HepG2 (cell line): Measurements from ENCODE around the gene ZBTB7A. TPM values are rescaled to one million over a fixed set of nuclear protein-coding genes. Genes with fewer than 3 reads are reported as not detected.
A peak's percentile ranks its signal among the peaks of the same experiment; 100 is the strongest.

Experiments
- ATAC-seq: fragments of 200-7000 bp; cut with Tn5 transposase; 3 replicates; pipeline ENCODE4 v1.9.1; 2020; ENCODE audit warnings: mild to moderate bottlenecking, moderate library complexity
- BruUV-seq: library from RNA; stranded (reverse); fragments of 400-500 nt; replicated peaks from 2 replicates; lab custom pipeline; 2021; lab: Mats Ljungman, UMichigan
- CTCF ChIA-PET: fragments of 300-600 bp; formaldehyde crosslinking; extraction: SDS; loops from one replicate; lab custom pipeline; 2021; ENCODE audit warnings: low total read pairs, inconsistent platforms, low intra/inter-chr PET ratio; lab: Yijun Ruan, JAX
- POLR2A ChIA-PET: fragments of 350-600 bp; sonication (Branson Sonifier 250); formaldehyde crosslinking; loops from one replicate; lab custom pipeline; 2020; ENCODE audit warnings: antibody characterized with exemption, inconsistent platforms; lab: Yijun Ruan, JAX
- DNase-seq: peaks from one replicate; pipeline ENCODE4 v3.0.0-alpha.2; 2015; ENCODE audit warnings: low spot score
- FAIRE-seq: peaks from 3 replicates; lab custom pipeline; 2011; peaks lifted over from hg19 to GRCh38; lab: Jason Lieb, UNC
- H2AFZ ChIP-seq: one replicate; pipeline ENCODE4 v1.6.1; 2011; ENCODE audit warnings: low read length, inconsistent platforms
- H3K27ac ChIP-seq: fragments of 300-600 bp; 3 replicates; pipeline ENCODE4 v1.8.0; 2011; ENCODE audit warnings: mixed run types, mild to moderate bottlenecking, mixed read lengths, low read length, inconsistent platforms; ENCODE audit not compliant: insufficient read depth; ENCODE audit errors: extremely low read length
- H3K27me3 ChIP-seq, 2 experiments: fragments of 200-600 bp in 1 of 2; 2 replicates in 1 of 2; 3 replicates in 1 of 2; pipeline versions ENCODE4 v1.6.0 to v1.8.0; 2011; ENCODE audit warnings: low read length in 2 of 2, mild to moderate bottlenecking in 2 of 2, moderate library complexity in 2 of 2, inconsistent platforms in 1 of 2; ENCODE audit not compliant: insufficient read depth in 2 of 2, control insufficient read depth in 1 of 2
- H3K36me3 ChIP-seq, 2 experiments: fragments of 200-600 bp in 1 of 2; replicated peaks in 1 of 2; 2 replicates in 1 of 2; 3 replicates in 1 of 2; pipeline versions ENCODE4 v1.5.1 to v1.8.0; 2011; ENCODE audit warnings: low read length in 2 of 2, inconsistent platforms in 1 of 2; ENCODE audit not compliant: insufficient read depth in 2 of 2, control insufficient read depth in 1 of 2
- H3K4me1 ChIP-seq: 2 replicates; pipeline ENCODE4 v1.5.1; 2012; ENCODE audit warnings: low read length, inconsistent platforms; ENCODE audit not compliant: insufficient read depth
- H3K4me2 ChIP-seq: 2 replicates; pipeline ENCODE4 v1.6.0; 2011; ENCODE audit warnings: low read depth, low read length, inconsistent platforms
- H3K4me3 ChIP-seq, 3 experiments: fragments of 200-600 bp in 1 of 3; sonication (generic), shearing (Covaris generic) in 1 of 3; replicated peaks in 1 of 3; 2 replicates each; pipeline ENCODE4 v1.5.1; 2011 to 2016; ENCODE audit warnings: low read length in 3 of 3, inconsistent platforms in 2 of 3, low read depth in 2 of 3, mild to moderate bottlenecking in 2 of 3, control low read depth in 1 of 3, mixed read lengths in 1 of 3; ENCODE audit not compliant: insufficient read depth in 1 of 3
- H3K79me2 ChIP-seq: one replicate; pipeline ENCODE4 v1.6.1; 2011; ENCODE audit warnings: low read length, inconsistent platforms; ENCODE audit not compliant: insufficient read depth
- H3K9ac ChIP-seq: 2 replicates; pipeline ENCODE4 v1.6.0; 2011; ENCODE audit warnings: mild to moderate bottlenecking, low read depth, low read length, inconsistent platforms; ENCODE audit not compliant: insufficient read depth
- H3K9me3 ChIP-seq: 2 replicates; pipeline ENCODE4 v1.5.1; 2012; ENCODE audit warnings: mild to moderate bottlenecking, low read length
- H4K20me1 ChIP-seq: 2 replicates; pipeline ENCODE4 v1.6.0; 2011; ENCODE audit warnings: inconsistent platforms, mild to moderate bottlenecking, low read length, moderate library complexity; ENCODE audit not compliant: insufficient read depth
- RBFOX2 ChIP-seq: fragments of 200-400 bp; formaldehyde crosslinking; IDR thresholded peaks from 2 replicates; pipeline ENCODE4 v1.6.1; 2017; ENCODE audit warnings: low read depth, mild to moderate bottlenecking, low read length
- WGBS: methylation state at CpG from one replicate; pipeline ENCODE4 v1.1.6; 2017; ENCODE audit warnings: low lambda C conversion rate; 5-methylcytosine and 5-hydroxymethylcytosine counted together
- in situ Hi-C: cut with HindIII; loops from 2 replicates; pipeline ENCODE4 v1.10.0; 2017; ENCODE audit warnings: low pct_unique_long_range_greater_than_20kb; ENCODE audit not compliant: extremely low pct_ligation_motif_present
- intact Hi-C: fragments of 100-400 bp; cut with micrococcal nuclease; formaldehyde crosslinking; loops from one replicate; pipeline ENCODE4 v1.10.0; 2022; ENCODE audit not compliant: unreplicated experiment
- polyA plus RNA-seq, 8 experiments: library from polyadenylated mRNA; depleted of rRNA in 3 of 8; stranded (reverse) in 7 of 8; unstranded in 1 of 8; fragments of >200 nt; fragmentation: Illumina TruSeq in 4 of 8; extraction: Trizol in 4 of 8; gene quantifications; 2 replicates each; pipeline versions ENCODE4 v1.2.1 to v1.2.3, GENCODE V29; 2011 to 2016; ENCODE audit warnings: low read depth in 4 of 8, missing spikeins in 1 of 8, mixed read lengths in 1 of 8; ENCODE audit not compliant: insufficient read depth in 1 of 8
- total RNA-seq, 5 experiments: library from RNA; depleted of rRNA; stranded (reverse); fragments of >200 nt; fragmentation: Illumina TruSeq; extraction: Trizol; gene quantifications; 2 replicates each; pipeline ENCODE4 v1.2.3, GENCODE V29; 2016; ENCODE audit warnings: low read depth in 1 of 5
- TF ChIP-seq, protein P1 (sequence below): sonication (generic); formaldehyde crosslinking; IDR thresholded peaks from 2 replicates; pipeline ENCODE4 v1.5.0; 2020; ENCODE audit warnings: mild to moderate bottlenecking, missing genetic modification reagents, borderline replicate concordance

ZBTB7A gene
- total and polyA plus RNA-seq, 2 of the 13 experiments (the other 11 are each of a cell fraction or from before 2014, with no cell fraction given): 3.6 to 4.0 TPM

DNA sequence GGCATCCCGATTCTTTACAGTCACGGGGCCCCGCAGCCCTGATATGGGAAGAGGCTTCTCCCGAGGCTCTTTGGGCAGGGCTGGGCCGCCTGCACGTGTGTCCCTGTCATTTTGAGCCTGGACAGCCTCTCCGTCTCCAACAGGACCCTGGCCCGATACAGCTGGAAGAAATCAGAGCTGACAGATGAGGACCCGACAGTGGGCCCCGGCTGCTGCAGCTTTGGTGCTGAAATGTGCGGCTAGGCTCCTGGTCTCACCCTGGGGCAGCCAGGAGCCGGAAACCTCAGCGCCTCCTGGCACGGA is 55.9 kb downstream of the ZBTB7A start:
- H3K27me3 ChIP-seq: no peaks in the 10 kb centered on the region; a peak in 1 of 5 replicates
- H3K4me2 ChIP-seq: no peak overlapping the region
- H3K27ac ChIP-seq: no peak overlapping the region
- in situ Hi-C loops: no loop called here
- no peak for ATAC-seq
- POLR2A ChIA-PET: no interaction called here
- H3K9ac ChIP-seq: no peak overlapping the region
- TF ChIP-seq RBFOX2: 0 out of 2 replicates have a peak, but pooled peaks have one; percentile 4
- TF ChIP-seq, protein P1, sequence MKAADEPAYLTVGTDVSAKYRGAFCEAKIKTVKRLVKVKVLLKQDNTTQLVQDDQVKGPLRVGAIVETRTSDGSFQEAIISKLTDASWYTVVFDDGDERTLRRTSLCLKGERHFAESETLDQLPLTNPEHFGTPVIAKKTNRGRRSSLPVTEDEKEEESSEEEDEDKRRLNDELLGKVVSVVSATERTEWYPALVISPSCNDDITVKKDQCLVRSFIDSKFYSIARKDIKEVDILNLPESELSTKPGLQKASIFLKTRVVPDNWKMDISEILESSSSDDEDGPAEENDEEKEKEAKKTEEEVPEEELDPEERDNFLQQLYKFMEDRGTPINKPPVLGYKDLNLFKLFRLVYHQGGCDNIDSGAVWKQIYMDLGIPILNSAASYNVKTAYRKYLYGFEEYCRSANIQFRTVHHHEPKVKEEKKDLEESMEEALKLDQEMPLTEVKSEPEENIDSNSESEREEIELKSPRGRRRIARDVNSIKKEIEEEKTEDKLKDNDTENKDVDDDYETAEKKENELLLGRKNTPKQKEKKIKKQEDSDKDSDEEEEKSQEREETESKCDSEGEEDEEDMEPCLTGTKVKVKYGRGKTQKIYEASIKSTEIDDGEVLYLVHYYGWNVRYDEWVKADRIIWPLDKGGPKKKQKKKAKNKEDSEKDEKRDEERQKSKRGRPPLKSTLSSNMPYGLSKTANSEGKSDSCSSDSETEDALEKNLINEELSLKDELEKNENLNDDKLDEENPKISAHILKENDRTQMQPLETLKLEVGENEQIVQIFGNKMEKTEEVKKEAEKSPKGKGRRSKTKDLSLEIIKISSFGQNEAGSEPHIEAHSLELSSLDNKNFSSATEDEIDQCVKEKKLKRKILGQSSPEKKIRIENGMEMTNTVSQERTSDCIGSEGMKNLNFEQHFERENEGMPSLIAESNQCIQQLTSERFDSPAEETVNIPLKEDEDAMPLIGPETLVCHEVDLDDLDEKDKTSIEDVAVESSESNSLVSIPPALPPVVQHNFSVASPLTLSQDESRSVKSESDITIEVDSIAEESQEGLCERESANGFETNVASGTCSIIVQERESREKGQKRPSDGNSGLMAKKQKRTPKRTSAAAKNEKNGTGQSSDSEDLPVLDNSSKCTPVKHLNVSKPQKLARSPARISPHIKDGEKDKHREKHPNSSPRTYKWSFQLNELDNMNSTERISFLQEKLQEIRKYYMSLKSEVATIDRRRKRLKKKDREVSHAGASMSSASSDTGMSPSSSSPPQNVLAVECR (CRISPR knock-in tag): no peak
- TF ChIP-seq, all 625 proteins: peak for 1
- CTCF ChIA-PET: no interaction called here
- no peak overlapping the region for H2AFZ ChIP-seq
- 0 out of 2 replicates have a peak, but pooled peaks cover 9% of the 10 kb centered on the region for H4K20me1 ChIP-seq
- no peak for FAIRE-seq
- DNase-seq: no peak
- H3K4me1 ChIP-seq: peaks cover 32% of the 10 kb centered on the region
- peaks cover 15 to 23% of the 10 kb centered on the region in 2 experiments; a peak in 4 of 5 replicates for H3K36me3 ChIP-seq
- no peak overlapping the region for H3K4me3 ChIP-seq
- BruUV-seq: no TSS peak
- intact Hi-C loops: no loop called here
- 98% methylated on average over 8 of the region's 14 CpGs for WGBS
- H3K79me2 ChIP-seq: peaks cover 35% of the 10 kb centered on the region
- no peaks in the 10 kb centered on the region for H3K9me3 ChIP-seq
